HepG2 (cell line): ENCODE data around the gene MRPL14. TPM values are rescaled to one million over a fixed set of nuclear protein-coding genes. Genes with fewer than 3 reads are reported as not detected.
A peak's percentile ranks its signal among the peaks of the same experiment; 100 is the strongest.

Experiments
- ASH2L ChIP-seq: fragments of 300-600, 200-600 bp; sonication (generic); IDR thresholded peaks from 2 replicates; pipeline ENCODE4 v1.7.0; 2017; ENCODE audit warnings: low read depth, mild to moderate bottlenecking, moderate library complexity, mixed read lengths, low read length; ENCODE audit not compliant: insufficient read length
- ATF7-NPFF ChIP-seq: sonication (generic); formaldehyde crosslinking; IDR thresholded peaks from 2 replicates; pipeline ENCODE4 v1.8.1; 2023; ENCODE audit warnings: mild to moderate bottlenecking, low read depth, missing genetic modification reagents, moderate library complexity
- BRCA1 ChIP-seq: sonication (generic); formaldehyde crosslinking; IDR thresholded peaks from 2 replicates; pipeline ENCODE4 v1.4.0; 2020; ENCODE audit warnings: missing genetic modification reagents
- DMTF1 ChIP-seq: sonication (generic); formaldehyde crosslinking; IDR thresholded peaks from 2 replicates; pipeline ENCODE4 v1.4.0; 2020; ENCODE audit warnings: mild to moderate bottlenecking, missing genetic modification reagents
- IKZF4 ChIP-seq: sonication (generic); formaldehyde crosslinking; IDR thresholded peaks from 2 replicates; pipeline ENCODE4 v1.5.1; 2020; ENCODE audit warnings: borderline replicate concordance, mild to moderate bottlenecking, low read depth, missing genetic modification reagents; ENCODE audit errors: not compliant biosample characterization
- JUNB ChIP-seq: sonication (generic); formaldehyde crosslinking; IDR thresholded peaks from 2 replicates; pipeline ENCODE4 v1.8.0; 2022; ENCODE audit warnings: missing genetic modification reagents, mild to moderate bottlenecking, borderline replicate concordance
- MAX ChIP-seq: IDR thresholded peaks from 2 replicates; pipeline ENCODE4 v1.6.1; 2012; ENCODE audit warnings: inconsistent platforms
- PATZ1 ChIP-seq: sonication (generic); formaldehyde crosslinking; IDR thresholded peaks from 2 replicates; pipeline ENCODE4 v1.4.0; 2020; ENCODE audit warnings: missing genetic modification reagents
- SNRNP70 ChIP-seq: fragments of 200-400 bp; formaldehyde crosslinking; IDR thresholded peaks from 2 replicates; pipeline ENCODE4 v1.6.1; 2017; ENCODE audit warnings: mild to moderate bottlenecking, low read depth, low read length, moderate library complexity
- TMF1 ChIP-seq: sonication (generic); formaldehyde crosslinking; IDR thresholded peaks from 2 replicates; pipeline ENCODE4 v1.8.1; 2022; ENCODE audit warnings: low read depth, missing genetic modification reagents
- YY1 ChIP-seq: IDR thresholded peaks from 2 replicates; pipeline ENCODE4 v1.6.1; 2011; ENCODE audit warnings: low read length, low read depth, moderate library complexity, mild to moderate bottlenecking; ENCODE audit not compliant: insufficient read depth, insufficient replicate concordance
- ZBTB14 ChIP-seq: sonication (generic); formaldehyde crosslinking; IDR thresholded peaks from 2 replicates; pipeline ENCODE4 v1.4.0; 2020; ENCODE audit warnings: missing genetic modification reagents
- ZBTB46 ChIP-seq: sonication (generic); formaldehyde crosslinking; IDR thresholded peaks from 2 replicates; pipeline ENCODE4 v1.4.0; 2020; ENCODE audit warnings: mild to moderate bottlenecking, missing genetic modification reagents, borderline replicate concordance
- ZNF232 ChIP-seq: sonication (generic); formaldehyde crosslinking; IDR thresholded peaks from 2 replicates; pipeline ENCODE4 v1.4.0; 2020; ENCODE audit warnings: missing genetic modification reagents, borderline replicate concordance
- ZNF446 ChIP-seq: sonication (generic); formaldehyde crosslinking; IDR thresholded peaks from 2 replicates; pipeline ENCODE4 v1.5.0; 2020; ENCODE audit warnings: mild to moderate bottlenecking, missing genetic modification reagents
- ZNF788 ChIP-seq: sonication (generic); formaldehyde crosslinking; IDR thresholded peaks from 2 replicates; pipeline ENCODE4 v1.5.0; 2020; ENCODE audit warnings: mild to moderate bottlenecking, missing genetic modification reagents, borderline replicate concordance
- ZNF792 ChIP-seq: IDR thresholded peaks from 2 replicates; pipeline ENCODE4 v1.6.1; 2016
- ZUFSP ChIP-seq: sonication (generic); formaldehyde crosslinking; IDR thresholded peaks from 2 replicates; pipeline ENCODE4 v1.9.0; 2021; ENCODE audit warnings: missing genetic modification reagents, mild to moderate bottlenecking, borderline replicate concordance
- polyA plus RNA-seq, 8 experiments: library from polyadenylated mRNA; depleted of rRNA in 3 of 8; stranded (reverse) in 7 of 8; unstranded in 1 of 8; fragments of >200 nt; fragmentation: Illumina TruSeq in 4 of 8; extraction: Trizol in 4 of 8; gene quantifications; 2 replicates each; pipeline versions ENCODE4 v1.2.1 to v1.2.3, GENCODE V29; 2011 to 2016; ENCODE audit warnings: low read depth in 4 of 8, missing spikeins in 1 of 8, mixed read lengths in 1 of 8; ENCODE audit not compliant: insufficient read depth in 1 of 8
- total RNA-seq, 5 experiments: library from RNA; depleted of rRNA; stranded (reverse); fragments of >200 nt; fragmentation: Illumina TruSeq; extraction: Trizol; gene quantifications; 2 replicates each; pipeline ENCODE4 v1.2.3, GENCODE V29; 2016; ENCODE audit warnings: low read depth in 1 of 5

MRPL14 gene
- total and polyA plus RNA-seq, 2 of the 13 experiments (the other 11 are each of a cell fraction or from before 2014, with no cell fraction given) = 157 to 178 TPM

GRCh38 chr6:44127186-44128019 lies at the start of gene MRPL14, which contains the start of gene TMEM63B (continued):
- TF ChIP-seq DMTF1 (CRISPR knock-in tag) (no peak), JUNB (CRISPR knock-in tag) (no peak), PATZ1 (CRISPR knock-in tag) (peak; percentile 75; the same call in 1 of the 2 replicates), ZNF232 (CRISPR knock-in tag) (peak; percentile 13; the same call in 1 of the 2 replicates), ZUFSP (CRISPR knock-in tag) (no peak), YY1 (peak; percentile 42), MAX (peak; percentile 75), ZBTB14 (CRISPR knock-in tag) (peak; percentile 23; the same call in 1 of the 2 replicates), IKZF4 (CRISPR knock-in tag) (peak; percentile 88), TMF1 (CRISPR knock-in tag) (peak; percentile 4; the same call in 1 of the 2 replicates), SNRNP70 (no peak), BRCA1 (CRISPR knock-in tag) (no peak), ATF7-NPFF (CRISPR knock-in tag) (peak; percentile 75), ZNF446 (CRISPR knock-in tag) (0 out of 2 replicates have a peak, but pooled peaks have one; percentile 54), ZBTB46 (CRISPR knock-in tag) (no peak), ASH2L (peak; percentile 40), ZNF788 (peak; percentile 52; the same call in 1 of the 2 replicates), ZNF792 (CRISPR knock-in tag) (peak; percentile 36; the same call in 1 of the 2 replicates)
